NCI-H2196 (cell line): ENCODE measurements around the gene BPIFA1.
A peak's percentile ranks its signal among the peaks of the same experiment; 100 is the strongest.

Experiments
- DNase-seq: peaks from one replicate; lab custom pipeline; 2025; ENCODE audit not compliant: unreplicated experiment; lab: John Stamatoyannopoulos, UW

BPIFA1 gene

GRCh38 chr20:33239979-33240736 lies 4.4 kb downstream of the BPIFA1 start:
- no peak for DNase-seq

- no peak for DNase-seq
Measured at GRCh38 chr20:33240923-33241322, 5.1 kb downstream of the BPIFA1 start.

GRCh38 chr20:33242319-33243100 lies 6.7 kb downstream of the BPIFA1 start:
- no peak for DNase-seq

GRCh38 chr20:33246077-33246476 lies 10.3 kb downstream of the BPIFA1 start:
- no peak for DNase-seq

GRCh38 chr20:33249456-33249855 lies 13.7 kb downstream of the BPIFA1 start:
- DNase-seq = no peak

GRCh38 chr20:33250666-33251065 lies 14.9 kb downstream of the BPIFA1 start:
- no peak for DNase-seq

GRCh38 chr20:33251496-33251895 lies 15.7 kb downstream of the BPIFA1 start:
- DNase-seq = peak; percentile 81

- no peak for DNase-seq
Measured at GRCh38 chr20:33252460-33252859, 16.7 kb downstream of the BPIFA1 start.

- no peak for DNase-seq
Measured at GRCh38 chr20:33255005-33255404, 19.2 kb downstream of the BPIFA1 start.

- DNase-seq = no peak
Measured at GRCh38 chr20:33257237-33257636, 21.4 kb downstream of the BPIFA1 start.

GRCh38 chr20:33259371-33259770 lies 23.6 kb downstream of the BPIFA1 start:
- DNase-seq = no peak

- no peak for DNase-seq
Measured at GRCh38 chr20:33261465-33261864, 25.7 kb downstream of the BPIFA1 start.

GRCh38 chr20:33262658-33263065 lies 26.9 kb downstream of the BPIFA1 start:
- DNase-seq = peak; percentile 58

GRCh38 chr20:33263784-33264183 lies 28.0 kb downstream of the BPIFA1 start:
- no peak for DNase-seq

- DNase-seq = no peak
Measured at GRCh38 chr20:33267701-33268100, 31.9 kb downstream of the BPIFA1 start.

- DNase-seq = no peak
Measured at GRCh38 chr20:33272155-33272873, 36.5 kb downstream of the BPIFA1 start.

GRCh38 chr20:33273117-33273851 lies 37.5 kb downstream of the BPIFA1 start:
- DNase-seq = no peak

- DNase-seq = no peak
Measured at GRCh38 chr20:33275215-33275614, 39.4 kb downstream of the BPIFA1 start.

GRCh38 chr20:33275871-33276270 lies 40.1 kb downstream of the BPIFA1 start:
- no peak for DNase-seq

GRCh38 chr20:33276303-33277113 lies 40.7 kb downstream of the BPIFA1 start:
- no peak for DNase-seq
